H54 (cell line): ENCODE results near the gene ZIC4.

ENCODE experiments used
- DNase-seq: peaks from one replicate; pipeline ENCODE4 v3.0.0; 2011; ENCODE audit warnings: low spot score, mixed read lengths; ENCODE audit not compliant: insufficient read length
- FAIRE-seq: peaks from 3 replicates; lab custom pipeline; 2011; peaks lifted over from hg19 to GRCh38; lab: Jason Lieb, UNC
- POLR2A ChIP-seq: IDR thresholded peaks from 2 replicates; pipeline ENCODE4 v1.6.1; 2011; ENCODE audit warnings: low read depth, mild to moderate bottlenecking, low read length

ZIC4 gene

DNA sequence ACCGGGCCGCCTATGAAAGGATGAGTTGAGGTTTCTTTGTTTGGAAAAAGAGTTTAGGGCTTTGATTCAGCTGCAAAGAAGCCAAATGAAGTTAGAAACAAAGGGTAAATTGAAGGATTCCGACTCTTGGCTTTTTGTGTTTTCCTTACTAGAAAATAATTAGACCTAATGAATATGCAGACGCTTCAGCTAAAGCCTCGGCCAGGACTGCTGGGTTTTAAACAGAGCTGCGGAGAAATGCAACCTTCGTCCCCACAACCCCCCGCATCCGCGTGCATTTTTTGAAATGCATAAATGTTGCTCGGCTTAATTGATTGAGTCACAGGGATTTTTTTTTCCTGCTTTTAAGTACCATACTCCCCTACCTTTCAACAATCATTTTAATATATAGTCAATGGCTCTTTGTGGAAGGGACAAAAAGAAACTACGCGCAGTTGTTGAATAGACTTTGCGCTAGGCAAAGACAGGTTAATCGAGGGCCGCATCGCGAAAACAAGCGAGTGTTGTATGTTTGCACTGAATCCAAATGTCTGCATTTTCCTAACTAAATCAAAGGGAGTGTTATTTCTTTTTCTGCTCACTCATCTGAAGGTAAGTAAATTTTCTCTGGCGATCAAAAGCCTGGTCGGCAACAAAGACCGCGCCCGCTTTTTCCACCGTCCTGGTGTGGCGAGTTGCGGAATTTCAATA is 1.3 kb upstream of the ZIC4 start:
- no peak for FAIRE-seq
- no peak for TF ChIP-seq POLR2A
- no peak for DNase-seq

DNA sequence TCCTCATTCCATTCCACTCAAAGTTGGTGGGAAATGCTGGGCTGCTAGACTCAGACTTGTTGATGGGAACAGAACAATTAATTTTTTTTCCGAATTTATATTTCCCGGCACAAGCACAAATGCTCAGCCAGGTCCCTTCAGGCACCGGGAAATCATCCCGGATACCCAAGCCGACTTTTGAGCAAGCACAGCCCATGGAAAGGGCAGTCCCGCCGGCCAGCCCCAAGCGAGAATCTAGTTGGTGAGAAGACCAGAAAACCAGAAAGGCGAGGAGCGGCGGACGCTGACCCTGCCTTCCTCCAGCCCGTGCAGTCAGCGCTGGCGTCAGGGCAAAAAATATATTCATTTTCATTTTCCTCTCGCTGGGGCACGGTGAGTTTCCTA is 763 bp upstream of the ZIC4 start:
- TF ChIP-seq POLR2A: no peak
- FAIRE-seq: no peak
- DNase-seq: no peak

DNA sequence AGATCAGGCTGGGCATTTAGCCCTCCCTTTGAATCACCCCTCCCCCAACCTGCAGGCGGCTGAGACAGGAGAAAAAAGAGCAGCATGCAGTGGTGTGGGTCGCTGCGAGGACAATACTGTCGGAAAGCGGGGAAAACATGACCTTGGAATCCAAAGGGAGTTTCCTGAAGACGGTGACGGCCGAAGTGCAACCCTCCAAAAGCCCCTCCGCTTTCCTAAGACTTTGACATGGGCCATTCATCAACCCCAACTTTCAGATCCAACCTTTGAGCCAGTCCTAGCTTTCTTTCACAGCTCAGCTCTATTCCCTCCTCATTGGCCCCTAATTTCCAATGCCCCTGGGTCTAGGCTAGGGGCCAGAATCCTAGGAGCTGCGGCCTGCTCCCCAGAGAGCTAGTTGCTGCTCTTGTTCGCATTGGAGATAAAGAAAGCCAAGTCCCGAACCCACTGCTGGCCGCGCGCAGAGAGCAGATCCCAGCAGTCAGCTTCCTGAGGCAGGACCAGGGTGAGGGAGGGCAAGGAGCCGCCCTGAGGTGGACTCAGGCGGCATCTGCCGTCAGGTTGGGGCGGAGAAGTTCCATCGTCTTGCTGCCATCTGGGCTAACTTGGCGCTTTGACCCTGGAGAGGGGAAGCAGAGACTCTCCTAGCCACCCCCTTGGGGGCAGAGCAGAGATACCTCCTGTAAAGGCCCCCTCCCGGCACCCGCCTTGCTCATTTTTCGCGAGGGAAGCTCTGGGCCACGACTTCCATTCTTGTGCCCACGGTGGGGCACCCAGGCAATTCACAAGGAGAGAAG is 914 bp downstream of the ZIC4 start:
- DNase-seq (no peak), FAIRE-seq (no peak)
- TF ChIP-seq POLR2A: no peak

DNA sequence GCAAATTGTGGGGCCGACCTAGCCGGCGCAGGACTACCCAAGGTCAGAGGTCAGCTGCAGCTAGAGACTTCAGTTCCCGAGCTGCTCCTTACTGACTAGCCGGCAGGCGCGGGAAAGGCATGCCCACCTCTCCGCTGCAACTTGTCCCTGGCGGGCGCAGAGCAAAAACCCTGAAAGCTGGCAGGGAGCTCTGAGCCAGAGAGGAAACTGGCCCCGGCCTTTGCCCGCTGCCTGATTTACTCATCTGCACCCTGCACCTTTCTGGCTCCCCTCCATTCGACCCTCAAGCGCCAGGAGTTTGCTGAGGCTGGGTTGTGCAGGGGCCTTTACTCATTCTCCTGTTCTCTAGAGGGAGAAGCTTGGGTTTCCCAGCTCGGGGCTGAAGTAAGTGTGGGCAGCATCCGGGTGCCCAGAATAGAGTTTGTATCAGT is 1.5 kb downstream of the ZIC4 start:
- FAIRE-seq: no peak
- TF ChIP-seq POLR2A: no peak
- no peak for DNase-seq

DNA sequence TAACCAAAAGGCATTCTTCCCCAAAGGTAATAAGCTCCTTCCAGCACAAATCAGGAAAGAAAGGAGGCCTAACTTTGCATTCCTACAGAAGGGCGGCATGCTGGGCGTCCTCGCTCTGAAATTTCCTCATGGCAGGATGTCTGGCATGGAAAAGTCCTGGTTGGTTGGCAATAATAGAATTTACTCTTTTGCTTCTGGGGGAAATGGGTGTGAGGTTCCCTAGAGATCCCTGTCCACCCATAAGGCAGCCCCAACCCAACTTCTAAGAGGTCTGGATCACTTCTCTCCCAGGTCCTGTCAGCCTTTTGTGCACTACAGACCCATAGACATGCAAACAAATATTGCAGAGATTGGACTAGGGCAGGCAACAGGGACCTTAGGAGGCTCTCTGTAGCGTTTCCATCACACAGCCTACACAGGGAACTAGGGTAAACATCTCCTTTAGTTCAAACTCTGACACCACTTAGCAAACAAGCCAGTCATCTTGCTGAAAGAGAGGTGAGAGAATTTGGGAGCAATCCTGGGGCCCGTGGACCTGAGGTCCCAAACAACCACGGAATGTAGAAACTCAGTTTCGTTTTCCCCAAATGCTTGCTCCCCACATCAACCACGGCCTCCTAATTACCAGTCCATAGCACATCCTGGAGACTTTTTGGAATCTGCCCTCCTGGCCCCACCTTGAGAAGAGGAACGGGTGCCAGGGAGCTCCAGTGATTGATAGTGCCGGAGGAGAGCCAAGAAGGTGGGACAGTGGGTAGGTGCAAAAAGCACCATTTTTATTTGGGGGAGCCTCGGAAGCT is 2.1 kb downstream of the ZIC4 start:
- no peak for DNase-seq
- no peak for TF ChIP-seq POLR2A
- no peak for FAIRE-seq

DNA sequence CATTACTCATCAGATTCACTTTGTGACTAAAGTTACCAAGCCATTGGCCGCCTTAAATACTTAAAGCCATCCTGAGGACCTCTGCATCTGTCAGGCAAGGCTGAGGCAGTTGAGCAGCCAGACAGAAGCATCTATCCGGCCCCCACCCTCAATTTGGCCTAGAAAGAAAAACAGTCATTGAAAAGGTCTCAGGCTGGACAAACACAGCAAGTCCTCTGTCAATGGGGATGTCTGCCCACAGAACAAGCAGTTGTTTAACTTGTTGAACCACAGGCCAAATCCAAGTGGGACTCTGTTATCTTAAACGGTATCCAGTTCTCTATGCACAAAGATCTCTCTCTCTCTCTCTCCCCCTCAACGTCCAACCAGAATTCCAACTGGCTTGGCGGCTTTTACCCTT is 2.8 kb downstream of the ZIC4 start:
- DNase-seq (no peak), FAIRE-seq (no peak)
- no peak for TF ChIP-seq POLR2A

DNA sequence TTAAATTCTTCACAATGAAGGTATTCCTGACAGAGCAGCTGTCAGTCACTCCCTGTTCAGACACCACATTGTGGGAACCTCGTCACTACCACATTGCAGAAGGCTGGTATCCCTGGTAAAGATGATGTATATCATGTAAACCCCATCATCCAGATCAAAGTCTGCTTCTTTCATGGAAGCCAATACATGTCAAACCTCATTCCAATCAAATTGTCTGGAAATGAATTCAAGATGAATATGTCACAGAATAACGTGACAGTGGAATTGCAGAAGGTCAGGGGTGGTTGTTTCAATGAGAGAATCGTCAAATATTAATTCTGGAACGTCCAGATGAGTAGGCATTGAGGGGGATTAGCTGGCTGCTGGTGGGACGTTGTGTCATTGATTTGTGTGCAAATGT is 4.2 kb downstream of the ZIC4 start:
- DNase-seq: no peak
- FAIRE-seq: no peak
- no peak for TF ChIP-seq POLR2A

DNA sequence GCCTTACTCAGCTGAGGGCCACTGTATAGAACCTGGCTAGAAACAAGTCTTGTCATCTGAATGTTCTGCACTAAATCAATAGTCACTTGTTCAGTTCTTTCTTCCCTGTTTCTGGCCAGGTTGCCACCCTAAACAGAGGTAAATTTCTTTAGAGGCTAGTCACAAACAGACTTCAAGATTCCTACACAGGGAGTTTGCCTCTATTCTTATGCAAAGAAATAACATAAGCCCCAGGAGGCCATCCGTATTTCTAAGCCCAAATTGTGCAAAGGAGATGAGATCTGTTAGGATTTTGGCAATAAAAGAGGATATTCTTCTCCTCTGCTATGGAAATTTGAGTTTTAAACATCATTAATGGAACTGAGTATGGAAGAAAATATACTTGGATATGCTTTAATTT is 4.9 kb downstream of the ZIC4 start:
- no peak for TF ChIP-seq POLR2A
- FAIRE-seq (no peak), DNase-seq (no peak)

DNA sequence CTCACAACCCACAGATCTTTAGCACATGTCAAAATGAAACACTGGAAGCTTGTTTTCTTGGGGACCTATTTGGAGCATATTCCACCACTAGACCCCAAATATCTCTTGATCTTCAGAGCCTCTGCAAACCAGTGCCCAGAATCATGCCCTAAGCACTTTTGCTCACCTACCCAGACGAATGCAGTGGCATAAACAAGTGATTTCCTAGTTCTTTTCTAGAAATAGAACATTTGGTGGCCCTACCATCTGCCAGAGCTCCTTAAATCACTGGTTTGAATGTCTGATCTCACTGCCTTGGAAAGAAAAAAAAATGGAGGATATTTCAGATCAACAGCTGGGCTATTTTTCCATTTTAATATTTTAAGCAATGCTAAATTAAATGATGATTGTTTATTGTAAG is 5.3 kb downstream of the ZIC4 start:
- DNase-seq (no peak), FAIRE-seq (no peak)
- TF ChIP-seq POLR2A: no peak

DNA sequence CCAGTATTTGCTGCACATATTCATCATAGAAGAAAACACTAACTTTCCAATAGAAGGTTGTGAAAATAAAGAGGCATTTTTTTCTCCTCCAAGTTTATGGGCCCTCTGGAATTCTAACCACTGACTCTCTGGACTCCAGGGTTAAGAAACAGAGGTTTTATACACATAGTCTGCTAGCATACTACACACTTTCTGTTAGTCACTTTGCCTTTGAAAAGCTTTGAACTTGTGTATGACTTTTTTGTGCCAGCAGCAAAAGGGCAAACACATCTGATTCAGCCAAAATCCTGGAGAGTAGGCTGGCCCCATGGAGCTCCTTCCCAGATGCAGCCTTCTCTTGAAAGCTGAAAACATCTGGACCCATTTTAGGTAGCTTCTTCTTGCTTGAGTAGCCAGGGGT is 6.2 kb downstream of the ZIC4 start:
- TF ChIP-seq POLR2A: no peak
- DNase-seq (no peak), FAIRE-seq (no peak)

DNA sequence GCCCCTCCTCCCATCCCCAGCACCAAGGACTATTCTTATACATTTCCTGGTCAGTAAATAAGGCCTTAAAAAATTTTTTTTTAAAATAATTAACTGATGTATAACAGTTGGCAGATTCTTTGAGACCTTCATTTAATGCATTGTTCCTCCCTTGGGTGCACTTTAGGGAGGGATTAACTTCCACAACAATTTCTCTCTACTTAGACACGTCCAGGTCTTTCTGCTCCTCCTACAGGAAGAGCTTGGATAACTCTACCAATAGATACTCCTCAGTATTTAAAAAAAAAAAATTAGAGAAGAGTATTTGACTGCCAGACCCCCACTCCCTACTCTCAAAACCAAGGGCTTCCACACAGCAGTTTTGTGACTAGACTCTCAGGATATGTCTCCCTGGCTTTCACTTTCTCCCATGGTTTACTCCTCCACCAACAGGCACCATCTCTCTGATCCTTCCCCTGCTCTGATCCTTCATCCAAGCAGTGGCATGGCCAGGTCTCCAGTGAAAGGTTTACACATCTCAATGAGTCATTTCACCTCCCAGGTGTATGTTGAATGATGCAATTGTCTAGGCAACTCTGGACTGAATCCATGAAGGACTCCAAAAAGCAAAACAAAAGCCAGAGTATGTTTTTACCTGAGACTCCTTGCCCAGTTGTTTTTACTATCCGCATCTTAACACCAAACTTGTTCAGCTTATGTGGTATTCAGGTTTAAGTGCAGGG is 7.4 kb downstream of the ZIC4 start:
- DNase-seq: no peak
- FAIRE-seq: no peak
- TF ChIP-seq POLR2A: no peak

DNA sequence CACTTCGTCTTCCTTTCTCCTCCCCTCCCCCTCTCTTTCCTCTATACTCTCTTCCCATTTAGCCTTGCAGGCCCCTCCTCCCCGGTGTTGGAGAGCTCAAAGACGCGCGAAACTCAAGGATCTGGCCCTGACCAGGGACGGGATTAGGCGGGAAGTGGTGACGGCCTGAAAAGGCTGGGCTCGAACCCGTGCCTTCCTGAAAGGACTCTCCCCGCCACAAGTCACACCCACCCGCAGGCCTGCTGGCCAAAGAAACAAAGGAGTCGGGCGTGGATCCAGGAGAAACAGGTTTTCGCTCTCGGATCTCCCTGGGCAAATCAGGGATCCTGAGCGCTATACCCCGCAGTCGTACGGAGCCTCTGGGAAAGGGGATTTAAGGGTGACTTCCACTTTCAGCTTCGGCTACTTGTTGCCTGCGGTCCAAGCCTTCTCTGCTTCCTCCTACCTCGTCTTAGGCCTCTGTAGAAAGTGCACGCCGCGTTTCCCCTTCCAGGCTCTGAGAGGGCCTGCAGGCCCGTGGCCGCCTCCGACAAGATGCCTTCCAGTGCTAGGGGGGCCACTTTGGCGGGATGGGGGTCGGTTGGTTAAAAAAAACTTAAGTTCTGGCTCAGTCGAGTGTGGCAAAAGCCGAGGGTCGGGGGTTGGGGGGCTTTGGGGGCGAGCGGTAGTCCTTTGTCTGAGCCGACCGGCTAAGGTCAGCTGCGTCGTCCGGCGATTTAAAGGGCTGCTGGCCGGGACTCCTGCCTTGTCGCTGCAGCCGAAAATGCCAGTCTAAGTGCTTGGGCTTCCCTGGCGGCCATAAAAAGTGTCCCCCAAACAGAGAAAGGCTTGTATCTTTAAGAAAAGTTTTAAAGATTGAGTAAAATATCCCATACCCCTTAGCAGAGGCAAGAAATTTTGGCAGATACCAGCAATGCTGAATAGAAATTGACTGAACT is 8.2 kb downstream of the ZIC4 start:
- no peak for TF ChIP-seq POLR2A
- FAIRE-seq: no peak
- DNase-seq: no peak
